NCI-H510A (cell line): ENCODE results near the gene EXD2.

Experiments used
- DNase-seq: peaks from one replicate; lab custom pipeline; 2025; lab: John Stamatoyannopoulos, UW

The EXD2 gene

GRCh38 chr14:69247676-69248440 is 56.6 kb downstream of the EXD2 start:
- no peak for DNase-seq

- DNase-seq = no peak
These were observed 58.3 kb downstream of the EXD2 start for GRCh38 chr14:69249603-69250002.

- DNase-seq = no peak
These were observed 61.6 kb downstream of the EXD2 start for GRCh38 chr14:69252851-69253250.

GRCh38 chr14:69259168-69259526 is 67.8 kb downstream of the EXD2 start:
- no peak for DNase-seq

GRCh38 chr14:69259527-69260189 is 68.4 kb downstream of the EXD2 start, which contains the start of gene GALNT16:
TSS of gene GALNT16 (plus strand) at chr14:69260158. CDS start at chr14:69260291, 133 bp downstream.
- no peak for DNase-seq

- no peak for DNase-seq
These were observed 69.0 kb downstream of the EXD2 start for GRCh38 chr14:69260190-69260860.

- DNase-seq = no peak
These were observed 69.7 kb downstream of the EXD2 start for GRCh38 chr14:69260861-69261564.

GRCh38 chr14:69261761-69262331 is 70.5 kb downstream of the EXD2 start:
- DNase-seq = no peak

- no peak for DNase-seq
These were observed 71.2 kb downstream of the EXD2 start for GRCh38 chr14:69262516-69262915.

GRCh38 chr14:69263364-69263763 is 72.1 kb downstream of the EXD2 start:
- no peak for DNase-seq

- no peak for DNase-seq
These were observed 72.5 kb downstream of the EXD2 start for GRCh38 chr14:69263771-69264170.

GRCh38 chr14:69266572-69267345 is 75.5 kb downstream of the EXD2 start:
- DNase-seq = no peak

- DNase-seq = no peak
These were observed 76.2 kb downstream of the EXD2 start for GRCh38 chr14:69267492-69267891.

GRCh38 chr14:69268223-69268622 is 76.9 kb downstream of the EXD2 start:
- no peak for DNase-seq

GRCh38 chr14:69268763-69269162 is 77.5 kb downstream of the EXD2 start:
- DNase-seq = no peak

- DNase-seq = no peak
These were observed 78.1 kb downstream of the EXD2 start for GRCh38 chr14:69269381-69269780.

GRCh38 chr14:69270097-69270496 is 78.8 kb downstream of the EXD2 start:
- no peak for DNase-seq

GRCh38 chr14:69270795-69271708 is 79.8 kb downstream of the EXD2 start:
- DNase-seq = no peak

- no peak for DNase-seq
These were observed 83.0 kb downstream of the EXD2 start for GRCh38 chr14:69274321-69274720.

GRCh38 chr14:69275331-69275730 is 84.0 kb downstream of the EXD2 start:
- DNase-seq = no peak
